CD14-positive monocyte (primary cell): Measurements from ENCODE around the gene HACD3. TPM values are rescaled to one million over a fixed set of nuclear protein-coding genes. Genes with fewer than 3 reads are reported as not detected.

ENCODE experiments used
- DNase-seq, 3 donors: peaks; one replicate each; pipeline ENCODE4 v3.0.0-alpha.2; 2011 to 2022
- H2AFZ ChIP-seq: 2 replicates; pipeline ENCODE4 v1.6.0; 2012; ENCODE audit warnings: mild to moderate bottlenecking, low read depth, low read length, inconsistent platforms; ENCODE audit not compliant: insufficient read depth, poor library complexity, severe bottlenecking
- H3K27ac ChIP-seq, 2 donors: 1 replicate in 1 of 2; 2 replicates in 1 of 2; pipeline ENCODE4 v1.5.1; 2012 to 2013; ENCODE audit warnings: low read length in 2 of 2, control low read depth in 1 of 2, inconsistent platforms in 1 of 2, low read depth in 1 of 2, mild to moderate bottlenecking in 1 of 2
- H3K27me3 ChIP-seq, 2 donors: one replicate each; pipeline versions ENCODE4 v1.6.0 to v1.6.1; 2011 to 2013; ENCODE audit warnings: low read length in 2 of 2; ENCODE audit not compliant: control insufficient read depth in 2 of 2, insufficient read depth in 2 of 2
- H3K36me3 ChIP-seq, 2 donors: replicated peaks in 1 of 2; 1 replicate in 1 of 2; 2 replicates in 1 of 2; pipeline versions ENCODE4 v1.5.1 to v1.6.1; 2012 to 2013; ENCODE audit warnings: low read length in 2 of 2, control low read depth in 1 of 2, inconsistent platforms in 1 of 2, mild to moderate bottlenecking in 1 of 2; ENCODE audit not compliant: insufficient read depth in 2 of 2, control insufficient read depth in 1 of 2
- H3K4me1 ChIP-seq, 2 donors: 1 replicate in 1 of 2; 2 replicates in 1 of 2; pipeline versions ENCODE4 v1.5.1 to v1.6.1; 2012 to 2013; ENCODE audit warnings: low read length in 2 of 2, control low read depth in 1 of 2, inconsistent platforms in 1 of 2, mild to moderate bottlenecking in 1 of 2, moderate library complexity in 1 of 2; ENCODE audit not compliant: insufficient read depth in 2 of 2, control insufficient read depth in 1 of 2
- H3K4me2 ChIP-seq: replicated peaks from 2 replicates; pipeline ENCODE3; 2012; ENCODE audit warnings: low read length, moderate library complexity, mild to moderate bottlenecking; ENCODE audit not compliant: poor library complexity, severe bottlenecking; ENCODE audit errors: extremely low read depth
- H3K4me3 ChIP-seq, 3 experiments: fragments of 200-600 bp in 1 of 3; sonication (generic) in 1 of 3; replicated peaks in 1 of 3; 1 replicate in 2 of 3; 2 replicates in 1 of 3; pipeline ENCODE4 v1.5.1; 2011 to 2013; ENCODE audit warnings: low read length in 3 of 3, mild to moderate bottlenecking in 3 of 3, control low read depth in 2 of 3, low read depth in 2 of 3, inconsistent platforms in 1 of 3, moderate library complexity in 1 of 3
- H3K79me2 ChIP-seq: 2 replicates; pipeline ENCODE4 v1.6.0; 2012; ENCODE audit warnings: mild to moderate bottlenecking, control low read depth, inconsistent platforms, low read length, moderate library complexity; ENCODE audit not compliant: insufficient read depth
- H3K9ac ChIP-seq: 2 replicates; pipeline ENCODE4 v1.6.0; 2017; ENCODE audit warnings: low read length, mild to moderate bottlenecking; ENCODE audit not compliant: insufficient read depth, poor library complexity, severe bottlenecking
- H3K9me3 ChIP-seq, 2 donors: replicated peaks in 1 of 2; 1 replicate in 1 of 2; 2 replicates in 1 of 2; pipeline versions ENCODE4 v1.5.1 to v1.6.1; 2012 to 2013; ENCODE audit warnings: low read length in 2 of 2, control low read depth in 1 of 2; ENCODE audit not compliant: control insufficient read depth in 1 of 2, insufficient read depth in 1 of 2
- H4K20me1 ChIP-seq: 2 replicates; pipeline ENCODE4 v1.6.0; 2012; ENCODE audit warnings: mild to moderate bottlenecking, low read length, control low read depth, moderate library complexity; ENCODE audit not compliant: insufficient read depth
- H3K27ac Mint-ChIP-seq, 7 donors: one replicate each; pipeline ENCODE4 v1.8.0; 2020; ENCODE audit warnings: mild to moderate bottlenecking in 7 of 7, mixed read lengths in 7 of 7, moderate library complexity in 6 of 7, inconsistent platforms in 2 of 7
- H3K27me3 Mint-ChIP-seq, 3 donors: one replicate each; pipeline ENCODE4 v1.8.0; 2021 to 2022; ENCODE audit warnings: low read depth in 3 of 3, mild to moderate bottlenecking in 3 of 3, mixed read lengths in 3 of 3, moderate library complexity in 3 of 3, inconsistent platforms in 1 of 3
- H3K36me3 Mint-ChIP-seq, 2 donors: one replicate each; pipeline ENCODE4 v1.8.0; 2020; ENCODE audit warnings: mixed read lengths in 2 of 2, inconsistent platforms in 1 of 2, mild to moderate bottlenecking in 1 of 2
- H3K4me1 Mint-ChIP-seq: one replicate; pipeline ENCODE4 v1.8.0; 2020; ENCODE audit warnings: mild to moderate bottlenecking, mixed read lengths
- H3K4me3 Mint-ChIP-seq, 2 donors: one replicate each; pipeline ENCODE4 v1.8.0; 2020; ENCODE audit warnings: mild to moderate bottlenecking in 2 of 2, mixed read lengths in 2 of 2, moderate library complexity in 1 of 2
- H3K9me3 Mint-ChIP-seq, 7 donors: one replicate each; pipeline ENCODE4 v1.8.0; 2020 to 2022; ENCODE audit warnings: mixed read lengths in 7 of 7, mild to moderate bottlenecking in 6 of 7, moderate library complexity in 6 of 7, inconsistent platforms in 2 of 7
- CTCF ChIP-seq: fragments of 200-600 bp; IDR thresholded peaks from one replicate; pipeline ENCODE4 v1.8.0; 2022; ENCODE audit warnings: antibody characterized with exemption, mild to moderate bottlenecking
- WGBS: methylation state at CpG from one replicate; pipeline ENCODE4 v1.1.5; 2013; ENCODE audit warnings: missing lambda C conversion rate; ENCODE audit not compliant: insufficient coverage; 5-methylcytosine and 5-hydroxymethylcytosine counted together
- intact Hi-C, 2 donors: fragments of 100-400 bp; cut with micrococcal nuclease; formaldehyde crosslinking; loops; one replicate each; pipeline versions ENCODE4 v1.15.0 to v1.15.1; 2023
- polyA minus RNA-seq: library from RNA; depleted of rRNA, polyadenylated mRNA; stranded (reverse); fragments of >200 nt; gene quantifications from 2 replicates; pipeline ENCODE4 v1.2.3, GENCODE V29; 2012
- polyA plus RNA-seq, 3 donors: library from polyadenylated mRNA; depleted of rRNA in 1 of 3; unstranded in 2 of 3; stranded (reverse) in 1 of 3; fragments of 300-500 nt in 2 of 3; fragments of >200 nt in 1 of 3; fragmentation: Illumina TruSeq in 2 of 3; gene quantifications; 1 replicate in 2 of 3; 2 replicates in 1 of 3; pipeline ENCODE4 v1.2.3, GENCODE V29; 2012 to 2021
- total RNA-seq, 12 experiments: library from RNA in 1 of 12; stranded (reverse) in 1 of 12; fragments of 120-200 nt in 1 of 12; gene quantifications; one replicate each; pipeline ENCODE4 v1.2.4 and lab custom pipeline; 2013 to 2026; ENCODE audit warnings: mixed read lengths in 6 of 12, inconsistent platforms in 1 of 12

The HACD3 gene
- 9.0 TPM for total RNA-seq (2013)
- polyA plus RNA-seq: 10 to 100 TPM in 2 of 3 donors, 1 to 10 TPM in 1; 2.4 to 12.1 (median 10.8) TPM
- 3.0 and 4.9 TPM in 2 replicates for polyA minus RNA-seq
- 1.3 to 30.3 (median 7.8) reads per million in 11 experiments for total RNA-seq (lab: John Stamatoyannopoulos, UW)

GRCh38 chr15:65530318-65531111 is at the start of gene HACD3:
TSS of gene HACD3 (plus strand) at chr15:65530463. CDS start at chr15:65530632, 169 bp downstream.
- Histone ChIP-seq H3K4me1 (peaks cover 9 to 16% of the 10 kb centered on the region in 2 donors), H2AFZ (peak within 1 kb of the TSS; percentile 99), H3K79me2 (peaks cover 44% of the 10 kb centered on the region), H3K27ac (peak within 1 kb of the TSS in 1 of 2 donors; percentile 22), H3K4me3 (peak within 1 kb of the TSS; percentile 74 to 88 (median 74)), H3K27me3 (no peaks in the 10 kb centered on the region), H3K4me2 (peak within 1 kb of the TSS; percentile 100), H3K36me3 (no peaks in the 10 kb centered on the region), H3K9me3 (no peaks in the 10 kb centered on the region), H4K20me1 (no peaks in the 10 kb centered on the region), H3K9ac (peak within 1 kb of the TSS; percentile 75)
- peaks cover 0 to 2% of the 10 kb centered on the region in 2 donors for H3K36me3 Mint-ChIP-seq
- peak; percentile 51 to 65 (median 61) for DNase-seq
- H3K27me3 Mint-ChIP-seq: peaks cover 0 to 5% (median 1%) of the 10 kb centered on the region in 3 donors
- peak within 1 kb of the TSS in 4 of 7 donors; percentile 19 to 75 (median 57) for H3K27ac Mint-ChIP-seq
- no peaks in the 10 kb centered on the region for H3K9me3 Mint-ChIP-seq
- peak within 1 kb of the TSS; percentile 82 to 90 for H3K4me3 Mint-ChIP-seq
- TF ChIP-seq CTCF: no peak
- intact Hi-C loops: no loop called here
- H3K4me1 Mint-ChIP-seq: peaks cover 8% of the 10 kb centered on the region
- under 1% methylated on average over 84 of the region's 88 CpGs for WGBS

GRCh38 chr15:65484876-65485275 is 45.4 kb upstream of the HACD3 start:
- DNase-seq: no peak
- Histone ChIP-seq H3K79me2 (peaks cover 4% of the 10 kb centered on the region), H4K20me1 (peaks cover 35% of the 10 kb centered on the region), H3K4me2 (no peak overlapping the region), H3K9me3 (no peaks in the 10 kb centered on the region), H3K4me3 (no peak overlapping the region), H3K4me1 (no peaks in the 10 kb centered on the region), H3K27ac (no peak overlapping the region), H3K27me3 (no peaks in the 10 kb centered on the region), H3K36me3 (peaks cover 89 to 92% of the 10 kb centered on the region in 2 donors), H2AFZ (no peak overlapping the region), H3K9ac (no peak overlapping the region)
- no peak for TF ChIP-seq CTCF
- Mint-ChIP-seq H3K27me3 (no peaks in the 10 kb centered on the region), H3K4me3 (no peak overlapping the region), H3K9me3 (no peaks in the 10 kb centered on the region), H3K27ac (no peak overlapping the region), H3K4me1 (no peaks in the 10 kb centered on the region), H3K36me3 (peaks cover 68 to 86% of the 10 kb centered on the region in 2 donors)
- intact Hi-C loops: no loop called here
- no CpG with 5 or more reads among the region's 4 CpGs for WGBS
